ENCODE results near the gene SLC35A3. TPM values are rescaled to one million over a fixed set of nuclear protein-coding genes. Genes with fewer than 3 reads are reported as not detected.
"Not testable (repeated sequence)": the region's sequence is repeated elsewhere in the genome, so short reads cannot be mapped to it uniquely, and the experiment has no call there.

SLC35A3 gene
- total RNA-seq, 2 experiments from 2014 or later = 18.3 to 18.8 TPM

- H3K36me3 Mint-ChIP-seq (ENCODE audit: low read depth) = peaks cover 33% of the 10 kb centered on the region
- CTCF ChIA-PET = interaction anchor here (1.0 to 1.6 kb wide), 5 partner anchors 14 to 831 kb away, joined by 3 to 6 read pairs (median 3); partner anchors contain the start of gene SLC35A3
Observed at GRCh38 chr1:100037927-100038659, 68.3 kb downstream of the SLC35A3 start.

GRCh38 chr1:100038660-100039287 lies 69.0 kb downstream of the SLC35A3 start:
- DNase-seq (peak; percentile 83), ATAC-seq (peak; percentile 56)
- H3K4me3 Mint-ChIP-seq = peak overlapping the region; percentile 97
- no peaks in the 10 kb centered on the region for H3K9me3 Mint-ChIP-seq (ENCODE audit: insufficient read depth)
- peaks cover 55% of the 10 kb centered on the region for H3K4me1 Mint-ChIP-seq (ENCODE audit: low read depth)
- CTCF ChIA-PET = interaction anchor here (0.7 to 1.5 kb wide), 6 partner anchors 13 to 421 kb away, joined by 3 to 5 read pairs (median 4); partner anchors contain the start of gene SLC35A3
- H3K27me3 Mint-ChIP-seq (ENCODE audit: low read depth) = no peaks in the 10 kb centered on the region
- H3K36me3 Mint-ChIP-seq (ENCODE audit: low read depth) = peaks cover 37% of the 10 kb centered on the region
- H3K27ac Mint-ChIP-seq = peak overlapping the region; percentile 99
- POLR2A ChIA-PET = interaction anchor here (0.5 to 3.5 kb wide), 18 partner anchors 8 to 392 kb away, joined by 3 to 24 read pairs (median 4); partner anchors contain the start of genes AGL, CDC14A, DBT and RTCA

More at GRCh38 chr1:100037927-100038659, 68.3 kb downstream of the SLC35A3 start:
- peak overlapping the region; percentile 97 for H3K4me3 Mint-ChIP-seq
- no peaks in the 10 kb centered on the region for H3K27me3 Mint-ChIP-seq (ENCODE audit: low read depth)
- no peaks in the 10 kb centered on the region for H3K9me3 Mint-ChIP-seq (ENCODE audit: insufficient read depth)
- DNase-seq (peak; percentile 92), ATAC-seq (peak; percentile 86)
- peaks cover 51% of the 10 kb centered on the region for H3K4me1 Mint-ChIP-seq (ENCODE audit: low read depth)
- peak overlapping the region; percentile 99 for H3K27ac Mint-ChIP-seq
- POLR2A ChIA-PET = interaction anchor here (0.5 to 3.5 kb wide), 18 partner anchors 9 to 392 kb away, joined by 3 to 24 read pairs (median 4); partner anchors contain the start of genes AGL, CDC14A, DBT and RTCA

GRCh38 chr1:100039591-100039990 lies 69.8 kb downstream of the SLC35A3 start:
- Mint-ChIP-seq H3K4me3 (peak overlapping the region; percentile 97), H3K36me3 (ENCODE audit: low read depth) (peaks cover 45% of the 10 kb centered on the region), H3K27ac (peak overlapping the region; percentile 99), H3K4me1 (ENCODE audit: low read depth) (peaks cover 53% of the 10 kb centered on the region), H3K9me3 (ENCODE audit: insufficient read depth) (no peaks in the 10 kb centered on the region), H3K27me3 (ENCODE audit: low read depth) (no peaks in the 10 kb centered on the region)
- ATAC-seq = no peak
- ChIA-PET CTCF (interaction anchor here (0.7 to 1.3 kb wide), 4 partner anchors 30 to 420 kb away, joined by 3 to 5 read pairs (median 4); partner anchors contain the start of gene SLC35A3), POLR2A (interaction anchor here (0.6 to 3.5 kb wide), 5 partner anchors 9 to 332 kb away, joined by 3 to 24 read pairs (median 6); partner anchors contain the start of genes CDC14A, SASS6 and TRMT13)
- no peak for DNase-seq

- Mint-ChIP-seq H3K27ac (no peak overlapping the region), H3K4me1 (ENCODE audit: low read depth) (peaks cover 69% of the 10 kb centered on the region), H3K4me3 (no peak overlapping the region), H3K9me3 (ENCODE audit: insufficient read depth) (no peaks in the 10 kb centered on the region), H3K27me3 (ENCODE audit: low read depth) (no peaks in the 10 kb centered on the region), H3K36me3 (ENCODE audit: low read depth) (peaks cover 50% of the 10 kb centered on the region)
- POLR2A ChIA-PET = no interaction called here
- DNase-seq (no peak), ATAC-seq (no peak)
- CTCF ChIA-PET = no interaction called here
Observed at GRCh38 chr1:100045206-100045605, 75.4 kb downstream of the SLC35A3 start.

GRCh38 chr1:100047235-100047708 lies 77.5 kb downstream of the SLC35A3 start:
- not testable (repeated sequence) for H3K27me3 Mint-ChIP-seq (ENCODE audit: low read depth); H3K4me3 Mint-ChIP-seq; DNase-seq; H3K27ac Mint-ChIP-seq; ATAC-seq; H3K9me3 Mint-ChIP-seq (ENCODE audit: insufficient read depth)
- Mint-ChIP-seq H3K36me3 (ENCODE audit: low read depth) (peaks cover 57% of the 10 kb centered on the region), H3K4me1 (ENCODE audit: low read depth) (peaks cover 63% of the 10 kb centered on the region)
- POLR2A ChIA-PET = interaction anchor here (1.0 kb wide), 1 partner anchor 9 kb away, joined by 6 read pairs; a partner anchor contains a TSS
- CTCF ChIA-PET = interaction anchor here (1.7 kb wide), 1 partner anchor 408 kb away, joined by 4 read pairs; no protein-coding TSS in a partner anchor

- Mint-ChIP-seq H3K27me3 (ENCODE audit: low read depth) (no peaks in the 10 kb centered on the region), H3K36me3 (ENCODE audit: low read depth) (peaks cover 46% of the 10 kb centered on the region), H3K9me3 (ENCODE audit: insufficient read depth) (no peaks in the 10 kb centered on the region), H3K4me1 (ENCODE audit: low read depth) (peaks cover 46% of the 10 kb centered on the region), H3K27ac (peak overlapping the region; percentile 18), H3K4me3 (no peak overlapping the region)
- DNase-seq (no peak), ATAC-seq (no peak)
- POLR2A ChIA-PET = interaction anchor here (0.7 kb wide), 1 partner anchor 44 kb away, joined by 3 read pairs; no protein-coding TSS in a partner anchor
- CTCF ChIA-PET = no interaction called here
Observed at GRCh38 chr1:100050139-100050538, 80.3 kb downstream of the SLC35A3 start.

GRCh38 chr1:100051401-100051800 lies 81.6 kb downstream of the SLC35A3 start:
- ATAC-seq (no peak), DNase-seq (no peak)
- Mint-ChIP-seq H3K4me1 (ENCODE audit: low read depth) (peaks cover 39% of the 10 kb centered on the region), H3K27me3 (ENCODE audit: low read depth) (no peaks in the 10 kb centered on the region), H3K4me3 (no peak overlapping the region), H3K36me3 (ENCODE audit: low read depth) (peaks cover 47% of the 10 kb centered on the region), H3K27ac (no peak overlapping the region), H3K9me3 (ENCODE audit: insufficient read depth) (no peaks in the 10 kb centered on the region)
- ChIA-PET POLR2A (interaction anchor here (0.6 to 1.3 kb wide), 2 partner anchors 14 to 390 kb away, joined by 3 to 5 read pairs; a partner anchor contains a TSS), CTCF (interaction anchor here (1.4 kb wide), 1 partner anchor 13 kb away, joined by 5 read pairs; a partner anchor contains a TSS)

GRCh38 chr1:100051893-100052292 lies 82.1 kb downstream of the SLC35A3 start:
- POLR2A ChIA-PET = interaction anchor here (0.6 to 1.3 kb wide), 2 partner anchors 14 to 390 kb away, joined by 3 to 5 read pairs; a partner anchor contains a TSS
- no peaks in the 10 kb centered on the region for H3K9me3 Mint-ChIP-seq (ENCODE audit: insufficient read depth)
- H3K4me3 Mint-ChIP-seq = no peak overlapping the region
- DNase-seq = no peak
- H3K27me3 Mint-ChIP-seq (ENCODE audit: low read depth) = no peaks in the 10 kb centered on the region
- CTCF ChIA-PET = interaction anchor here (0.6 to 1.4 kb wide), 2 partner anchors 9 to 14 kb away, joined by 3 to 5 read pairs; a partner anchor contains a TSS
- peaks cover 46% of the 10 kb centered on the region for H3K36me3 Mint-ChIP-seq (ENCODE audit: low read depth)
- ATAC-seq = no peak
- H3K27ac Mint-ChIP-seq = no peak overlapping the region
- H3K4me1 Mint-ChIP-seq (ENCODE audit: low read depth) = peaks cover 34% of the 10 kb centered on the region

- DNase-seq (no peak), ATAC-seq (no peak)
- Mint-ChIP-seq H3K4me1 (ENCODE audit: low read depth) (peaks cover 30% of the 10 kb centered on the region), H3K27me3 (ENCODE audit: low read depth) (no peaks in the 10 kb centered on the region), H3K4me3 (no peak overlapping the region), H3K9me3 (ENCODE audit: insufficient read depth) (no peaks in the 10 kb centered on the region), H3K36me3 (ENCODE audit: low read depth) (peaks cover 53% of the 10 kb centered on the region), H3K27ac (no peak overlapping the region)
- ChIA-PET CTCF (no interaction called here), POLR2A (interaction anchor here (1.8 kb wide), 1 partner anchor 15 kb away, joined by 4 read pairs; a partner anchor contains a TSS)
Observed at GRCh38 chr1:100053119-100053518, 83.3 kb downstream of the SLC35A3 start.

GRCh38 chr1:100053727-100054126 lies 83.9 kb downstream of the SLC35A3 start:
- CTCF ChIA-PET = no interaction called here
- Mint-ChIP-seq H3K4me1 (ENCODE audit: low read depth) (peaks cover 25% of the 10 kb centered on the region), H3K27ac (no peak overlapping the region), H3K9me3 (ENCODE audit: insufficient read depth) (no peaks in the 10 kb centered on the region), H3K4me3 (no peak overlapping the region), H3K36me3 (ENCODE audit: low read depth) (peaks cover 49% of the 10 kb centered on the region), H3K27me3 (ENCODE audit: low read depth) (no peaks in the 10 kb centered on the region)
- DNase-seq = no peak
- no peak for ATAC-seq
- POLR2A ChIA-PET = interaction anchor here (0.7 to 1.8 kb wide), 2 partner anchors 16 to 313 kb away, joined by 4 read pairs; a partner anchor contains a TSS

GRCh38 chr1:100061681-100062080 lies 91.9 kb downstream of the SLC35A3 start:
- peaks cover 59% of the 10 kb centered on the region for H3K36me3 Mint-ChIP-seq (ENCODE audit: low read depth)
- POLR2A ChIA-PET = interaction anchor here (1.0 kb wide), 1 partner anchor 34 kb away, joined by 3 read pairs; no protein-coding TSS in a partner anchor
- no peak overlapping the region for H3K27ac Mint-ChIP-seq

More at GRCh38 chr1:100061681-100062080, 91.9 kb downstream of the SLC35A3 start:
- H3K4me3 Mint-ChIP-seq = no peak overlapping the region
- CTCF ChIA-PET = no interaction called here
- no peaks in the 10 kb centered on the region for H3K9me3 Mint-ChIP-seq (ENCODE audit: insufficient read depth)
- DNase-seq (no peak), ATAC-seq (no peak)
- H3K4me1 Mint-ChIP-seq (ENCODE audit: low read depth) = peaks cover 22% of the 10 kb centered on the region
- no peaks in the 10 kb centered on the region for H3K27me3 Mint-ChIP-seq (ENCODE audit: low read depth)

Measured in activated CD8-positive, alpha-beta T cell treated with anti-CD3 and anti-CD28 coated beads, Interleukin-2, amount 10 ng/mL, durations not matched to agents 7 days and 5 days (primary cell).